Endothelial cell of umbilical vein (primary cell): ENCODE measurements around the gene PSD2. TPM values are rescaled to one million over a fixed set of nuclear protein-coding genes. Genes with fewer than 3 reads are reported as not detected.

Source experiments
- BruUV-seq: library from RNA; stranded (reverse); fragments of 400-500 nt; replicated peaks from 2 replicates; lab custom pipeline; 2021; lab: Mats Ljungman, UMichigan
- CTCF ChIA-PET: fragments of 300-600, 350-600 bp; sonication (Branson Sonifier 250); formaldehyde crosslinking; loops from one replicate; lab custom pipeline; 2021; ENCODE audit warnings: antibody characterized with exemption, inconsistent platforms; lab: Charles Lee
- POLR2A ChIA-PET: fragments of 300-600, 350-600 bp; sonication (Branson Sonifier 250); formaldehyde crosslinking; loops from one replicate; lab custom pipeline; 2021; ENCODE audit warnings: antibody characterized with exemption, inconsistent platforms; lab: Charles Lee
- DNase-seq: peaks from one replicate; pipeline ENCODE4 v3.0.0-alpha.2; 2011; ENCODE audit warnings: low read depth, low spot score
- FAIRE-seq: peaks from 2 replicates; lab custom pipeline; 2011; peaks lifted over from hg19 to GRCh38; lab: Jason Lieb, UNC
- H2AFZ ChIP-seq: 2 replicates; pipeline ENCODE4 v1.6.0; 2012; ENCODE audit warnings: low read depth, low read length, control low read depth, inconsistent platforms
- H3K27ac ChIP-seq: 2 replicates; pipeline ENCODE4 v1.5.1; 2011; ENCODE audit warnings: low read depth, mild to moderate bottlenecking, control low read depth, low read length, moderate library complexity; ENCODE audit not compliant: insufficient read depth
- H3K27me3 ChIP-seq, 2 experiments: 2 replicates each; pipeline versions ENCODE4 v1.6.0 to v1.6.1; 2011; ENCODE audit warnings: low read length in 2 of 2, mixed read lengths in 1 of 2; ENCODE audit not compliant: control insufficient read depth in 2 of 2, insufficient read depth in 2 of 2
- H3K36me3 ChIP-seq, 2 experiments: 2 replicates in 1 of 2; 3 replicates in 1 of 2; pipeline ENCODE4 v1.5.1; 2011; ENCODE audit warnings: low read length in 2 of 2, mild to moderate bottlenecking in 1 of 2, moderate library complexity in 1 of 2; ENCODE audit not compliant: control insufficient read depth in 2 of 2, insufficient read depth in 2 of 2; ENCODE audit errors: extremely low read depth in 1 of 2
- H3K4me1 ChIP-seq: 3 replicates; pipeline ENCODE4 v1.5.1; 2011; ENCODE audit warnings: mild to moderate bottlenecking, low read length; ENCODE audit not compliant: control insufficient read depth, insufficient read depth; ENCODE audit errors: extremely low read depth
- H3K4me2 ChIP-seq: 2 replicates; pipeline ENCODE4 v1.6.1; 2011; ENCODE audit warnings: low read length, control low read depth, mixed read lengths; ENCODE audit not compliant: insufficient read depth
- H3K4me3 ChIP-seq, 3 experiments: fragments of 200-600 bp in 1 of 3; sonication (generic), shearing (Covaris generic) in 1 of 3; replicated peaks in 1 of 3; 2 replicates each; pipeline ENCODE4 v1.5.1; 2011 to 2016; ENCODE audit warnings: control low read depth in 3 of 3, low read length in 3 of 3, mild to moderate bottlenecking in 2 of 3, inconsistent platforms in 1 of 3, low read depth in 1 of 3, moderate library complexity in 1 of 3; ENCODE audit not compliant: insufficient read depth in 1 of 3
- H3K79me2 ChIP-seq: 2 replicates; pipeline ENCODE4 v1.6.0; 2012; ENCODE audit warnings: low read length, inconsistent platforms; ENCODE audit not compliant: control insufficient read depth, insufficient read depth
- H3K9ac ChIP-seq: replicated peaks from 2 replicates; pipeline ENCODE3; 2011; ENCODE audit warnings: low read length, control low read depth; ENCODE audit not compliant: insufficient read depth; ENCODE audit errors: extremely low read depth
- H3K9me1 ChIP-seq: replicated peaks from 3 replicates; pipeline ENCODE4 v1.6.0; 2011; ENCODE audit warnings: mild to moderate bottlenecking, low read length; ENCODE audit not compliant: control insufficient read depth, insufficient read depth; ENCODE audit errors: extremely low read depth
- H3K9me3 ChIP-seq: replicated peaks from 2 replicates; pipeline ENCODE4 v1.5.1; 2012; ENCODE audit warnings: low read length, inconsistent platforms; ENCODE audit not compliant: control insufficient read depth, insufficient read depth
- H4K20me1 ChIP-seq: replicated peaks from 2 replicates; pipeline ENCODE3; 2011; ENCODE audit warnings: mild to moderate bottlenecking, low read length; ENCODE audit not compliant: control insufficient read depth, insufficient read depth; ENCODE audit errors: extremely low read depth
- EZH2 ChIP-seq: IDR thresholded peaks from 2 replicates; pipeline ENCODE4 v1.6.1; 2012; ENCODE audit warnings: borderline replicate concordance, low read depth, mild to moderate bottlenecking, moderate library complexity, low read length, inconsistent platforms; ENCODE audit not compliant: severe bottlenecking
- FOS ChIP-seq: IDR thresholded peaks from 2 replicates; pipeline ENCODE4 v1.6.1; 2011; ENCODE audit warnings: mild to moderate bottlenecking, low read length, moderate library complexity, borderline replicate concordance; ENCODE audit not compliant: insufficient read depth
- GATA2 ChIP-seq: IDR thresholded peaks from 2 replicates; pipeline ENCODE4 v1.7.0; 2011; ENCODE audit warnings: low read depth, mild to moderate bottlenecking, moderate library complexity, mixed read lengths, low read length; ENCODE audit not compliant: insufficient read length, insufficient read depth
- JUN ChIP-seq: IDR thresholded peaks from 2 replicates; pipeline ENCODE4 v1.6.1; 2011; ENCODE audit warnings: borderline replicate concordance, low read depth; ENCODE audit not compliant: insufficient read length, insufficient read depth
- MYC ChIP-seq: IDR thresholded peaks from one replicate; pipeline ENCODE4 v1.6.1; 2011; ENCODE audit warnings: mild to moderate bottlenecking, low read depth, low read length
- POLR2A ChIP-seq: IDR thresholded peaks from 2 replicates; pipeline ENCODE4 v1.6.1; 2012; ENCODE audit warnings: low read depth, mild to moderate bottlenecking, control low read depth, low read length
- POLR2AphosphoS5 ChIP-seq: IDR thresholded peaks from 2 replicates; pipeline ENCODE4 v1.6.1; 2012; ENCODE audit warnings: low read depth, mild to moderate bottlenecking, control low read depth, low read length, moderate library complexity; ENCODE audit not compliant: insufficient read depth
- dilution Hi-C: fragments of 300-500 bp; cut with MboI; formaldehyde crosslinking; loops from one replicate; pipeline ENCODE4 v1.15.0; 2019; ENCODE audit warnings: low sequenced_read_pairs; ENCODE audit not compliant: extremely low pct_ligation_motif_present
- intact Hi-C: fragments of 100-400 bp; cut with micrococcal nuclease; formaldehyde crosslinking; loops from one replicate; pipeline ENCODE4 v1.10.0; 2022
- polyA plus RNA-seq, 4 experiments: library from polyadenylated mRNA; depleted of rRNA in 3 of 4; stranded (reverse) in 3 of 4; unstranded in 1 of 4; fragments of >200 nt; gene quantifications; 2 replicates each; pipeline versions ENCODE4 v1.2.1 to v1.2.3, GENCODE V29; 2011 to 2012; ENCODE audit warnings: missing spikeins in 1 of 4
- total RNA-seq: library from RNA; stranded (reverse); gene quantifications from 2 replicates; pipeline ENCODE4 v1.2.3, GENCODE V29; 2021
- TF ChIP-seq, protein P1 (sequence below), 2 donors: IDR thresholded peaks; 1 replicate in 1 of 2; 2 replicates in 1 of 2; pipeline ENCODE4 v1.5.1; 2011; ENCODE audit warnings: low read length in 2 of 2, mild to moderate bottlenecking in 2 of 2, moderate library complexity in 2 of 2, control low read depth in 1 of 2, inconsistent platforms in 1 of 2, low read depth in 1 of 2; ENCODE audit not compliant: insufficient read depth in 1 of 2; ENCODE audit errors: extremely low read depth in 1 of 2
- TF ChIP-seq, protein P2 (sequence below): IDR thresholded peaks from 2 replicates; pipeline ENCODE4 v1.6.1; 2011; ENCODE audit not compliant: insufficient read depth, insufficient read length

The PSD2 gene
- total and polyA plus RNA-seq, 2 donors (not counting 3 experiments of a cell fraction or from before 2014, with no cell fraction given) = not detected

DNA sequence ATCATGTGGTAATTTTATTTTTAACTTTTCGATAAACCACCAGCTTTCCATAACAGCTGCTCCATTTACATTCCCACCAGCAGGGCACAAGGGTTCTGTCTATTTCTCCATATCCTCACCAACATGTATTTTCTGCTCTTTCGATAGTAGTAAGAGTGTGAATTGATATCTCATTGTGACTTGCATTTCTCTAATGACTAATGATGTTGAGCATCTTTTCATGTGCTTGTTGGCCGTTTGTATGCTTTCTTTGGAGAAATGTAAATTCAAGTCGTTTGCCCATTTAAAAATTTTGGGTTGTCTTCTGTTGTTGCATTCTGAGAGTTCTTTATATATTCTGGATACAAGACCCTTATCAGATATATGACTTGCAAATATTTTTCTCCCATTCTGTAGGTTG is 45.9 kb downstream of the PSD2 start:
- Histone ChIP-seq H4K20me1 (no peaks in the 10 kb centered on the region), H3K9me3 (no peaks in the 10 kb centered on the region), H3K9ac (no peak overlapping the region), H3K4me3 (no peak overlapping the region), H3K4me1 (no peaks in the 10 kb centered on the region), H3K9me1 (no peaks in the 10 kb centered on the region), H3K36me3 (no peaks in the 10 kb centered on the region), H3K4me2 (no peak overlapping the region), H2AFZ (no peak overlapping the region), H3K27ac (no peak overlapping the region), H3K27me3 (peaks cover 0 to 5% of the 10 kb centered on the region in 2 experiments), H3K79me2 (no peaks in the 10 kb centered on the region)
- dilution Hi-C loops = no loop called here
- TF ChIP-seq, protein P1, sequence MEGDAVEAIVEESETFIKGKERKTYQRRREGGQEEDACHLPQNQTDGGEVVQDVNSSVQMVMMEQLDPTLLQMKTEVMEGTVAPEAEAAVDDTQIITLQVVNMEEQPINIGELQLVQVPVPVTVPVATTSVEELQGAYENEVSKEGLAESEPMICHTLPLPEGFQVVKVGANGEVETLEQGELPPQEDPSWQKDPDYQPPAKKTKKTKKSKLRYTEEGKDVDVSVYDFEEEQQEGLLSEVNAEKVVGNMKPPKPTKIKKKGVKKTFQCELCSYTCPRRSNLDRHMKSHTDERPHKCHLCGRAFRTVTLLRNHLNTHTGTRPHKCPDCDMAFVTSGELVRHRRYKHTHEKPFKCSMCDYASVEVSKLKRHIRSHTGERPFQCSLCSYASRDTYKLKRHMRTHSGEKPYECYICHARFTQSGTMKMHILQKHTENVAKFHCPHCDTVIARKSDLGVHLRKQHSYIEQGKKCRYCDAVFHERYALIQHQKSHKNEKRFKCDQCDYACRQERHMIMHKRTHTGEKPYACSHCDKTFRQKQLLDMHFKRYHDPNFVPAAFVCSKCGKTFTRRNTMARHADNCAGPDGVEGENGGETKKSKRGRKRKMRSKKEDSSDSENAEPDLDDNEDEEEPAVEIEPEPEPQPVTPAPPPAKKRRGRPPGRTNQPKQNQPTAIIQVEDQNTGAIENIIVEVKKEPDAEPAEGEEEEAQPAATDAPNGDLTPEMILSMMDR (IDR thresholded peaks at IDR 0.05; ENCODE audit: extremely low read depth in 1 of 2, insufficient read depth in 1 of 2, low read depth in 1 of 2, low read length in 2 of 2) = no peak
- TF ChIP-seq GATA2 (no peak), FOS (no peak), POLR2AphosphoS5 (no peak), EZH2 (no peak), POLR2A (no peak), JUN (no peak), MYC (no peak)
- TF ChIP-seq, protein P2, sequence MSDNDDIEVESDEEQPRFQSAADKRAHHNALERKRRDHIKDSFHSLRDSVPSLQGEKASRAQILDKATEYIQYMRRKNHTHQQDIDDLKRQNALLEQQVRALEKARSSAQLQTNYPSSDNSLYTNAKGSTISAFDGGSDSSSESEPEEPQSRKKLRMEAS = no peak
- BruUV-seq = no TSS peak
- ChIA-PET POLR2A (no interaction called here), CTCF (interaction anchor here (5.7 kb wide), 1 partner anchor 54 kb away, joined by 95 read pairs; no protein-coding TSS in a partner anchor)
- no peak for FAIRE-seq
- intact Hi-C loops = no loop called here
- no peak for DNase-seq
